ENCODE data around the gene PCBP3.

DNA sequence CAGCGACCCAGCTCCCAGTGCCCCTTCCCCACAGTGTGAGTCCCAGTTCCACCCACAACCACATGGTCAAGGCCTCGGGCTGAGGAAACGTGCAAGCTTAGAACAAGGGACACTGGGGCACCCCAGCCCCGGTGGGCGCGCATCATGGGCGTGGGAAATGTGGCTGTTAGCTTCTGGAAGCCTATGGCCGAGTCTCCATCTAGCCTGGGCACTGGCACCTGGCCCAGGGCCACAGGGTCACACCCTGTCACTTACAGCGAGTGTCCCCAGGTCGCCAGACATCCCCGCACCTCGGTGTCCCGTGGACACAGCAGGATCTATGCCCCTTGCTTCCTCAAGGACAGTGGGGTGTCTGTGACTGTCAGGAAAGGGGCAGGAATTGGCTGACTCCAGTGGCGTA lies 301.1 kb downstream of the PCBP3 start:
- no peak for TF ChIP-seq POLR2AphosphoS5 (IDR thresholded peaks at IDR 0.05; ENCODE audit: low read depth, low read length)
- TF ChIP-seq, protein P1, sequence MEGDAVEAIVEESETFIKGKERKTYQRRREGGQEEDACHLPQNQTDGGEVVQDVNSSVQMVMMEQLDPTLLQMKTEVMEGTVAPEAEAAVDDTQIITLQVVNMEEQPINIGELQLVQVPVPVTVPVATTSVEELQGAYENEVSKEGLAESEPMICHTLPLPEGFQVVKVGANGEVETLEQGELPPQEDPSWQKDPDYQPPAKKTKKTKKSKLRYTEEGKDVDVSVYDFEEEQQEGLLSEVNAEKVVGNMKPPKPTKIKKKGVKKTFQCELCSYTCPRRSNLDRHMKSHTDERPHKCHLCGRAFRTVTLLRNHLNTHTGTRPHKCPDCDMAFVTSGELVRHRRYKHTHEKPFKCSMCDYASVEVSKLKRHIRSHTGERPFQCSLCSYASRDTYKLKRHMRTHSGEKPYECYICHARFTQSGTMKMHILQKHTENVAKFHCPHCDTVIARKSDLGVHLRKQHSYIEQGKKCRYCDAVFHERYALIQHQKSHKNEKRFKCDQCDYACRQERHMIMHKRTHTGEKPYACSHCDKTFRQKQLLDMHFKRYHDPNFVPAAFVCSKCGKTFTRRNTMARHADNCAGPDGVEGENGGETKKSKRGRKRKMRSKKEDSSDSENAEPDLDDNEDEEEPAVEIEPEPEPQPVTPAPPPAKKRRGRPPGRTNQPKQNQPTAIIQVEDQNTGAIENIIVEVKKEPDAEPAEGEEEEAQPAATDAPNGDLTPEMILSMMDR (IDR thresholded peaks at IDR 0.05): no peak
- TF ChIP-seq, protein P2, sequence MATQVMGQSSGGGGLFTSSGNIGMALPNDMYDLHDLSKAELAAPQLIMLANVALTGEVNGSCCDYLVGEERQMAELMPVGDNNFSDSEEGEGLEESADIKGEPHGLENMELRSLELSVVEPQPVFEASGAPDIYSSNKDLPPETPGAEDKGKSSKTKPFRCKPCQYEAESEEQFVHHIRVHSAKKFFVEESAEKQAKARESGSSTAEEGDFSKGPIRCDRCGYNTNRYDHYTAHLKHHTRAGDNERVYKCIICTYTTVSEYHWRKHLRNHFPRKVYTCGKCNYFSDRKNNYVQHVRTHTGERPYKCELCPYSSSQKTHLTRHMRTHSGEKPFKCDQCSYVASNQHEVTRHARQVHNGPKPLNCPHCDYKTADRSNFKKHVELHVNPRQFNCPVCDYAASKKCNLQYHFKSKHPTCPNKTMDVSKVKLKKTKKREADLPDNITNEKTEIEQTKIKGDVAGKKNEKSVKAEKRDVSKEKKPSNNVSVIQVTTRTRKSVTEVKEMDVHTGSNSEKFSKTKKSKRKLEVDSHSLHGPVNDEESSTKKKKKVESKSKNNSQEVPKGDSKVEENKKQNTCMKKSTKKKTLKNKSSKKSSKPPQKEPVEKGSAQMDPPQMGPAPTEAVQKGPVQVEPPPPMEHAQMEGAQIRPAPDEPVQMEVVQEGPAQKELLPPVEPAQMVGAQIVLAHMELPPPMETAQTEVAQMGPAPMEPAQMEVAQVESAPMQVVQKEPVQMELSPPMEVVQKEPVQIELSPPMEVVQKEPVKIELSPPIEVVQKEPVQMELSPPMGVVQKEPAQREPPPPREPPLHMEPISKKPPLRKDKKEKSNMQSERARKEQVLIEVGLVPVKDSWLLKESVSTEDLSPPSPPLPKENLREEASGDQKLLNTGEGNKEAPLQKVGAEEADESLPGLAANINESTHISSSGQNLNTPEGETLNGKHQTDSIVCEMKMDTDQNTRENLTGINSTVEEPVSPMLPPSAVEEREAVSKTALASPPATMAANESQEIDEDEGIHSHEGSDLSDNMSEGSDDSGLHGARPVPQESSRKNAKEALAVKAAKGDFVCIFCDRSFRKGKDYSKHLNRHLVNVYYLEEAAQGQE (IDR thresholded peaks at IDR 0.05; ENCODE audit: insufficient read depth in 1 of 2, low read depth in 2 of 2, low read length in 1 of 2): no peak
- TF ChIP-seq SIN3A (IDR thresholded peaks at IDR 0.05; ENCODE audit: borderline replicate concordance, insufficient read depth, low read depth, low read length): no peak

Data from Panc1 (cell line).